K562 (cell line): Measurements from ENCODE around the gene HLCS. TPM values are rescaled to one million over a fixed set of nuclear protein-coding genes. Genes with fewer than 3 reads are reported as not detected.

Experiments
- ATAC-seq: fragments of 200-7000 bp; cut with Tn5 transposase; 3 replicates; pipeline ENCODE4 v1.9.1; 2020; ENCODE audit warnings: moderate library complexity
- BruUV-seq: library from RNA; stranded (reverse); fragments of 400-500 nt; replicated peaks from 2 replicates; lab custom pipeline; 2021; lab: Mats Ljungman, UMichigan
- CTCF ChIA-PET: fragments of 300-600 bp; formaldehyde crosslinking; extraction: SDS; loops from one replicate; lab custom pipeline; 2021; ENCODE audit warnings: low intra/inter-chr PET ratio; lab: Yijun Ruan, JAX
- POLR2A ChIA-PET: fragments of 300-600, 350-650 bp; sonication (Branson Sonifier 250); formaldehyde crosslinking; extraction: SDS; loops from one replicate; lab custom pipeline; 2021; ENCODE audit warnings: antibody characterized with exemption, inconsistent platforms; lab: Yijun Ruan, JAX
- DNase-seq, 4 experiments: peaks; one replicate each; pipeline versions ENCODE4 v3.0.0 to v3.0.0-alpha.2; 2011 to 2018; ENCODE audit warnings: low spot score in 3 of 4, mixed read lengths in 3 of 4; ENCODE audit errors: extremely low read depth in 1 of 4
- FAIRE-seq: peaks from 2 replicates; lab custom pipeline; 2011; peaks lifted over from hg19 to GRCh38; lab: Jason Lieb, UNC
- H2AFZ ChIP-seq: 2 replicates; pipeline ENCODE4 v1.6.0; 2011; ENCODE audit warnings: low read depth, low read length, control low read depth, inconsistent platforms
- H3K27ac ChIP-seq: fragments of 200-600 bp; 3 replicates; pipeline ENCODE4 v1.8.0; 2011; ENCODE audit warnings: low read depth, mild to moderate bottlenecking, control low read depth, inconsistent platforms, low read length, moderate library complexity, mixed read lengths; ENCODE audit errors: extremely low read depth
- H3K27me3 ChIP-seq, 2 experiments: fragments of 300-600 bp in 1 of 2; 2 replicates in 1 of 2; 3 replicates in 1 of 2; pipeline versions ENCODE4 v1.6.0 to v1.8.0; 2011; ENCODE audit warnings: inconsistent platforms in 2 of 2, low read length in 2 of 2, mild to moderate bottlenecking in 1 of 2, mixed read lengths in 1 of 2, moderate library complexity in 1 of 2; ENCODE audit not compliant: control insufficient read depth in 2 of 2, insufficient read depth in 2 of 2
- H3K36me3 ChIP-seq: fragments of 300-600 bp; 3 replicates; pipeline ENCODE4 v1.8.0; 2011; ENCODE audit warnings: mild to moderate bottlenecking, low read length, inconsistent platforms; ENCODE audit not compliant: control insufficient read depth, insufficient read depth
- H3K4me1 ChIP-seq, 2 experiments: fragments of 200-600 bp in 1 of 2; replicated peaks in 1 of 2; 2 replicates in 1 of 2; 3 replicates in 1 of 2; pipeline versions ENCODE4 v1.5.1 to v1.8.0; 2011; ENCODE audit warnings: inconsistent platforms in 2 of 2, low read length in 2 of 2, mild to moderate bottlenecking in 1 of 2, mixed read lengths in 1 of 2, moderate library complexity in 1 of 2; ENCODE audit not compliant: control insufficient read depth in 2 of 2, insufficient read depth in 2 of 2
- H3K4me2 ChIP-seq: 2 replicates; pipeline ENCODE4 v1.6.1; 2011; ENCODE audit warnings: low read length, control low read depth, inconsistent platforms, mixed read lengths; ENCODE audit not compliant: insufficient read depth
- H3K4me3 ChIP-seq: fragments of 200-600 bp; sonication (generic), shearing (Covaris generic); 2 replicates; pipeline ENCODE4 v1.5.1; 2016; ENCODE audit warnings: control low read depth, inconsistent platforms
- H3K79me2 ChIP-seq: fragments of 200-600 bp; 3 replicates; pipeline ENCODE4 v1.8.0; 2011; ENCODE audit warnings: low read length, inconsistent platforms; ENCODE audit not compliant: control insufficient read depth, insufficient read depth
- H3K9ac ChIP-seq, 2 experiments: 2 replicates each; pipeline versions ENCODE4 v1.6.0 to v1.6.1; 2011; ENCODE audit warnings: low read depth in 2 of 2, low read length in 2 of 2, control low read depth in 1 of 2, inconsistent platforms in 1 of 2, mild to moderate bottlenecking in 1 of 2, mixed read lengths in 1 of 2; ENCODE audit not compliant: insufficient read depth in 1 of 2
- H3K9me1 ChIP-seq: one replicate; pipeline ENCODE4 v1.6.0; 2011; ENCODE audit warnings: inconsistent platforms, mild to moderate bottlenecking, low read length, moderate library complexity; ENCODE audit not compliant: control insufficient read depth, insufficient read depth
- H3K9me3 ChIP-seq: replicated peaks from 2 replicates; pipeline ENCODE4 v1.5.1; 2011; ENCODE audit warnings: low read depth, low read length, inconsistent platforms; ENCODE audit not compliant: control insufficient read depth, insufficient read depth
- H4K20me1 ChIP-seq: replicated peaks from 2 replicates; pipeline ENCODE4 v1.6.1; 2011; ENCODE audit warnings: low read length, inconsistent platforms, mixed read lengths; ENCODE audit not compliant: control insufficient read depth, insufficient read depth
- BDP1 ChIP-seq: IDR thresholded peaks from 3 replicates; pipeline ENCODE4 v1.6.1; 2011; ENCODE audit not compliant: insufficient read length, insufficient read depth
- BHLHE40 ChIP-seq: IDR thresholded peaks from 2 replicates; pipeline ENCODE4 v1.6.1; 2011; ENCODE audit warnings: low read length, improper control_type of control experiment
- CBX1 ChIP-seq: sonication (generic); IDR thresholded peaks from 2 replicates; pipeline ENCODE4 v1.6.1; 2016; ENCODE audit warnings: antibody characterized with exemption, low read depth, mild to moderate bottlenecking
- CBX3 ChIP-seq, 2 experiments: IDR thresholded peaks; 1 replicate in 1 of 2; 2 replicates in 1 of 2; pipeline ENCODE4 v1.6.1; 2012; ENCODE audit warnings: inconsistent platforms in 2 of 2, low read length in 2 of 2, borderline replicate concordance in 1 of 2, control low read depth in 1 of 2
- CTCF ChIP-seq, 3 experiments: IDR thresholded peaks in 2 of 3; conservative IDR thresholded peaks in 1 of 3; 2 replicates each; pipeline ENCODE4 v1.5.1; 2011 to 2012; ENCODE audit warnings: low read length in 3 of 3, mild to moderate bottlenecking in 3 of 3, control low read depth in 2 of 3, improper control_type of control experiment in 1 of 3, inconsistent platforms in 1 of 3, low read depth in 1 of 3, mixed read lengths in 1 of 3, moderate library complexity in 1 of 3; ENCODE audit not compliant: insufficient read depth in 2 of 3
- E2F5 ChIP-seq: sonication (generic); formaldehyde crosslinking; IDR thresholded peaks from 2 replicates; pipeline ENCODE4 v1.8.0; 2022; ENCODE audit warnings: mild to moderate bottlenecking, missing genetic modification reagents
- ESRRA ChIP-seq: fragments of 450-650 bp; IDR thresholded peaks from 2 replicates; pipeline ENCODE4 v1.6.1; 2014; ENCODE audit warnings: low read depth, mild to moderate bottlenecking, moderate library complexity, borderline replicate concordance
- HNRNPK ChIP-seq: fragments of 200-400 bp; formaldehyde crosslinking; IDR thresholded peaks from one replicate; pipeline ENCODE4 v1.6.1; 2018; ENCODE audit warnings: mild to moderate bottlenecking, low read depth, low read length; ENCODE audit not compliant: poor library complexity, severe bottlenecking
- NR2C1 ChIP-seq, 2 experiments: fragments of 450-650 bp; IDR thresholded peaks; 2 replicates each; pipeline ENCODE4 v1.6.1; 2017; ENCODE audit warnings: mild to moderate bottlenecking in 2 of 2, antibody characterized with exemption in 1 of 2, inconsistent platforms in 1 of 2, missing compliant biosample characterization in 1 of 2, missing genetic modification characterization in 1 of 2
- SNIP1 ChIP-seq: fragments of 450-650 bp; IDR thresholded peaks from 2 replicates; pipeline ENCODE4 v1.7.1; 2017; ENCODE audit warnings: low read depth, mild to moderate bottlenecking
- ZNF212 ChIP-seq: fragments of 450-650 bp; formaldehyde crosslinking; IDR thresholded peaks from 2 replicates; pipeline ENCODE4 v1.4.0; 2020; ENCODE audit warnings: mild to moderate bottlenecking
- ZNF436 ChIP-seq: fragments of 250-450, 450-650 bp; sonication (Bioruptor Pico); formaldehyde crosslinking; IDR thresholded peaks from 2 replicates; pipeline ENCODE4 v1.7.0; 2020; ENCODE audit warnings: mild to moderate bottlenecking
- ZNF668 ChIP-seq: fragments of 250-450 bp; sonication (Bioruptor Pico); IDR thresholded peaks from 2 replicates; pipeline ENCODE4 v1.8.0; 2022; ENCODE audit warnings: mild to moderate bottlenecking, inconsistent platforms
- WGBS: fragments of 100-300 bp; shearing (Covaris generic); methylation state at CpG from one replicate; pipeline ENCODE4 v1.1.6; 2016; ENCODE audit warnings: low coverage, mixed read lengths; ENCODE audit not compliant: insufficient coverage; ENCODE audit errors: missing lambda C conversion rate; 5-methylcytosine and 5-hydroxymethylcytosine counted together
- in situ Hi-C: fragments of 300-500 bp; cut with MboI; formaldehyde crosslinking; loops from 4 replicates; pipeline ENCODE4 v1.15.0; 2018; ENCODE audit warnings: inconsistent platforms, mixed read lengths
- intact Hi-C: fragments of 100-400 bp; cut with micrococcal nuclease; formaldehyde crosslinking; loops from 2 replicates; pipeline ENCODE4 v1.14.2; 2022
- polyA plus RNA-seq, 8 experiments: library from polyadenylated mRNA; depleted of rRNA in 4 of 8; stranded (reverse) in 5 of 8; unstranded in 3 of 8; fragments of >200 nt; fragmentation: Nextera tagmentation in 2 of 8; fragmentation: Illumina TruSeq in 1 of 8; extraction: Ambion mirVana in 2 of 8; extraction: Trizol in 1 of 8; gene quantifications; 2 replicates each; pipeline versions ENCODE4 v1.2.1 to v1.2.3, GENCODE V29; 2011 to 2014; ENCODE audit warnings: inconsistent platforms in 1 of 8, missing spikeins in 1 of 8
- total RNA-seq, 7 experiments: library from RNA; depleted of rRNA in 6 of 7; stranded (reverse); fragments of >200 nt in 6 of 7; fragmentation: Illumina TruSeq in 2 of 7; extraction: Trizol in 2 of 7; gene quantifications; 2 replicates each; pipeline versions ENCODE4 v1.2.1 to v1.2.3, GENCODE V29; 2011 to 2021; ENCODE audit warnings: low replicate concordance in 1 of 7

HLCS gene
- total and polyA plus RNA-seq, 9 of the 15 experiments (the other 6 are each of a cell fraction or from before 2014, with no cell fraction given) = 3.0 to 21.5 (median 17.1) TPM

- TF ChIP-seq E2F5 (no peak), HNRNPK (no peak), CBX1 (no peak), ZNF668 (CRISPR knock-in tag) (no peak), ZNF436 (no peak), SNIP1 (no peak), ZNF212 (CRISPR knock-in tag) (no peak)
Observed at GRCh38 chr21:36743008-36743407, 223.5 kb downstream of the HLCS start (continued).

- intact Hi-C loops = no loop called here
- Histone ChIP-seq H3K9ac (no peak overlapping the region), H3K79me2 (no peaks in the 10 kb centered on the region), H3K9me1 (no peaks in the 10 kb centered on the region), H3K27ac (no peak overlapping the region), H3K36me3 (no peaks in the 10 kb centered on the region), H3K4me2 (no peak overlapping the region), H4K20me1 (no peaks in the 10 kb centered on the region; the same call in none of the 2 replicates), H3K4me3 (no peak overlapping the region), H3K9me3 (no peaks in the 10 kb centered on the region), H2AFZ (no peak overlapping the region), H3K27me3 (peaks cover 58 to 87% of the 10 kb centered on the region in 2 experiments), H3K4me1 (peaks cover 0 to 12% of the 10 kb centered on the region in 2 experiments; a peak in 2 of 5 replicates)
- peak; percentile 43; the same call in 1 of the 2 replicates for TF ChIP-seq NR2C1 (IDR thresholded peaks at IDR 0.05)
- peak; percentile 41; the same call in 1 of the 2 replicates for TF ChIP-seq NR2C1 (tag; IDR thresholded peaks at IDR 0.05)
- TF ChIP-seq BHLHE40 = peak; percentile 42; the same call in 1 of the 2 replicates
- peak; percentile 93 for TF ChIP-seq ESRRA
- TF ChIP-seq CTCF (IDR thresholded peaks at IDR 0.05 in 2 of 3, conservative IDR thresholded peaks at IDR 0.05 in 1 of 3; ENCODE audit: insufficient read depth in 2 of 3, low read depth in 1 of 3, low read length in 3 of 3) = peak in 1 of 3 experiments; percentile 53; a peak in 2 of 6 replicates
- no peak for TF ChIP-seq BDP1
- TF ChIP-seq CBX3 (IDR thresholded peaks at IDR 0.05; ENCODE audit: borderline replicate concordance in 1 of 2, low read length in 2 of 2) = no peak
- ATAC-seq = peak; percentile 43
- in situ Hi-C loops = loop anchor here (10.0 kb wide), 1 partner anchor 183 kb away; no protein-coding TSS in a partner anchor
- WGBS = 15% methylated on average over 21 of the region's 21 CpGs
- ChIA-PET CTCF (no interaction called here), POLR2A (interaction anchor here (1.0 kb wide), 1 partner anchor 11 kb away, joined by 4 read pairs; no protein-coding TSS in a partner anchor)
- no peak for FAIRE-seq
- DNase-seq = peak in 3 of 4 experiments; percentile 36 to 59 (median 50)
- BruUV-seq = no TSS peak
Observed at GRCh38 chr21:36741506-36741905, 225.0 kb downstream of the HLCS start.
